Kidney epithelial cell (primary cell): ENCODE data around the gene LRRC31. TPM values are rescaled to one million over a fixed set of nuclear protein-coding genes. Genes with fewer than 3 reads are reported as not detected.

ENCODE experiments used
- DNase-seq: peaks from one replicate; pipeline ENCODE4 v3.0.0-alpha.2; 2010; ENCODE audit warnings: low read depth
- H3K27me3 ChIP-seq: 2 replicates; pipeline ENCODE4 v1.6.0; 2011; ENCODE audit warnings: low read length; ENCODE audit not compliant: control insufficient read depth, insufficient read depth
- H3K36me3 ChIP-seq: 2 replicates; pipeline ENCODE4 v1.5.1; 2011; ENCODE audit warnings: low read length; ENCODE audit not compliant: control insufficient read depth, insufficient read depth
- H3K4me3 ChIP-seq: 2 replicates; pipeline ENCODE4 v1.5.1; 2011; ENCODE audit warnings: low read depth, mild to moderate bottlenecking, control low read depth, low read length
- total RNA-seq: library from RNA; depleted of rRNA; stranded (reverse); fragments of >200 nt; gene quantifications from 2 replicates; pipeline ENCODE4 v1.2.3, GENCODE V29; 2015
- TF ChIP-seq, protein P1 (sequence below): IDR thresholded peaks from 2 replicates; pipeline ENCODE4 v1.5.1; 2011; ENCODE audit warnings: mild to moderate bottlenecking, moderate library complexity, low read length, control low read depth, inconsistent platforms; ENCODE audit not compliant: insufficient read depth, poor library complexity, severe bottlenecking

Gene LRRC31
- total RNA-seq, 1 donor from 2014 or later, result not detected

DNA sequence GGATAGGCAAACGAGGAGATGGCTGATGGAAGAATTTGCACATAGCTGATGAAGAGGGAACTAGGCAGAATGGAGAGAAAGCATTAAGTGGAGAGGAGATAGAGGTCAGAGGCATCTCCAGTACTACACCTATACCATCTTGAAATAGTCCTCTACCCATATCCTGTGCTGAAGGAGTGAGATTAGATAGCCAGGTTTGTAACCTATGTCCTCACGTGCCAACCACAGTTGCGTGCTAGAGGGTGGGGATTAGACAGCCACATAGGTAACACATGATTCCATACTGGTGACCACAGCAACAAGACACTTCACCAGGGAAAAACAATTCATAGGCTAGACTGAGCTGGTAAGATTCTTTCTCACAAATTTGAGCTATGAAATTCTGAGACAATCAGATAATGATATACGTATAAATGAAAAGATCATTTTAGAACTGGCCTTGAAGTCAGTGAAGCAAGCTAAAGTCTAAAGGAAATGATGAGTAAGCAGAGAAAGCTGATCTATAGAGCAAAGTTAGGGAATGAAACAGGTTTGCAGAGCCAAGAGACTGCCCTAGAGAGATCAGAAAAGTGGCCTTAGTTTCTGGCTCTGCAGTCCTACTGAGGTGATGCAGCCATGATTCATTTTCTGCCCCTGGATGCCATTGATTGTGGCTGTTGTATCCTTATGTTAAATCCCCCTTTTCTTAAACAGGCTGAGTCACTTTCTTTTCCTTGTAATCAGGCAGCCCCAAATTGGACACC, 78.9 kb downstream of the LRRC31 start:
- no peaks in the 10 kb centered on the region for H3K27me3 ChIP-seq
- peaks cover 2% of the 10 kb centered on the region for H3K36me3 ChIP-seq
- DNase-seq, result no peak
- TF ChIP-seq, protein P1, sequence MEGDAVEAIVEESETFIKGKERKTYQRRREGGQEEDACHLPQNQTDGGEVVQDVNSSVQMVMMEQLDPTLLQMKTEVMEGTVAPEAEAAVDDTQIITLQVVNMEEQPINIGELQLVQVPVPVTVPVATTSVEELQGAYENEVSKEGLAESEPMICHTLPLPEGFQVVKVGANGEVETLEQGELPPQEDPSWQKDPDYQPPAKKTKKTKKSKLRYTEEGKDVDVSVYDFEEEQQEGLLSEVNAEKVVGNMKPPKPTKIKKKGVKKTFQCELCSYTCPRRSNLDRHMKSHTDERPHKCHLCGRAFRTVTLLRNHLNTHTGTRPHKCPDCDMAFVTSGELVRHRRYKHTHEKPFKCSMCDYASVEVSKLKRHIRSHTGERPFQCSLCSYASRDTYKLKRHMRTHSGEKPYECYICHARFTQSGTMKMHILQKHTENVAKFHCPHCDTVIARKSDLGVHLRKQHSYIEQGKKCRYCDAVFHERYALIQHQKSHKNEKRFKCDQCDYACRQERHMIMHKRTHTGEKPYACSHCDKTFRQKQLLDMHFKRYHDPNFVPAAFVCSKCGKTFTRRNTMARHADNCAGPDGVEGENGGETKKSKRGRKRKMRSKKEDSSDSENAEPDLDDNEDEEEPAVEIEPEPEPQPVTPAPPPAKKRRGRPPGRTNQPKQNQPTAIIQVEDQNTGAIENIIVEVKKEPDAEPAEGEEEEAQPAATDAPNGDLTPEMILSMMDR, result no peak
- no peak overlapping the region for H3K4me3 ChIP-seq

DNA sequence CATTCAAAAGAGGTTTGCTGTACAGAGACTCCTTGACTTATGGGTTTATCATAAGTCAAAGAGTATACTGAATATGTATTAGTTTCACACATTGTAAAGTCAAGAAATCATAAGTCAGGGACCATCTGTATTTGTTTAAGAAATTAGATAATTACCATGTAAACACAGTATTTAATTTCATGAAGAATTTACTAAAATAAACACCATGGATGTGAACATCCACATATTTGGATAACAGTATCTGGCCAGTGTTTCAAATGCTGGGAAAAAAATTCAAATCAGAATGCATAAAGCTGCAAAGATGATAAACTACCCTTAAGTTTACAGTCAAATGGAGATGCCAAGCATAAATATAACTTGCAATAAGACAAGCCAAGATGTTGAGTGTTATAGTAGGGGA, 79.5 kb downstream of the LRRC31 start:
- DNase-seq, result no peak
- Histone ChIP-seq H3K4me3 (no peak overlapping the region), H3K36me3 (peaks cover 2% of the 10 kb centered on the region), H3K27me3 (no peaks in the 10 kb centered on the region)
- TF ChIP-seq, protein P1, result no peak

Other genes starting within 250 kb of the LRRC31 start
- gene MECOM, start 206.2 kb downstream of the LRRC31 start, total RNA-seq, result 12.4 and 12.6 TPM in 2 replicates
- gene TERC, start 104.9 kb downstream of the LRRC31 start, total RNA-seq, result 246 and 351 TPM in 2 replicates
- gene ACTRT3, start 100.4 kb downstream of the LRRC31 start, total RNA-seq, result 3.8 and 4.0 TPM in 2 replicates
- gene MYNN, start 96.5 kb downstream of the LRRC31 start, total RNA-seq, result 14.8 and 17.3 TPM in 2 replicates
- gene LRRIQ4, start 57.1 kb downstream of the LRRC31 start, total RNA-seq, result 0.04 and 0.41 TPM in 2 replicates
- 4.1 and 6.0 TPM in 2 replicates for gene LRRC34, start 57.0 kb downstream of the LRRC31 start, total RNA-seq
- not detected in 2 replicates for gene SAMD7, start 41.6 kb upstream of the LRRC31 start, total RNA-seq
- 28.1 and 31.1 TPM in 2 replicates for gene SEC62, start 96.9 kb upstream of the LRRC31 start, total RNA-seq
- 13.2 and 14.2 TPM in 2 replicates for gene GPR160, start 168.1 kb upstream of the LRRC31 start, total RNA-seq